Mucosa of descending colon (tissue), 3 donors: ENCODE measurements around the gene FBXW11. TPM values are rescaled to one million over a fixed set of nuclear protein-coding genes. Genes with fewer than 3 reads are reported as not detected.

ENCODE experiments used
- ATAC-seq: fragments of 200-7000 bp; cut with Tn5 transposase; one replicate; pipeline ENCODE4 v1.9.1; 2020; ENCODE audit warnings: mild to moderate bottlenecking, moderate library complexity
- DNase-seq, 3 donors: peaks; one replicate each; pipeline ENCODE4 v3.0.0-alpha.2; 2020
- H3K36me3 ChIP-seq: fragments of 200-600 bp; one replicate; pipeline ENCODE4 v1.8.0; 2021; ENCODE audit warnings: low read depth, mild to moderate bottlenecking
- H3K4me1 ChIP-seq: fragments of 200-600 bp; one replicate; pipeline ENCODE4 v1.8.0; 2021; ENCODE audit warnings: low read depth, mild to moderate bottlenecking
- H3K4me3 ChIP-seq: fragments of 200-600 bp; one replicate; pipeline ENCODE4 v1.8.0; 2021; ENCODE audit warnings: mild to moderate bottlenecking
- H3K9me3 ChIP-seq: fragments of 200-600 bp; one replicate; pipeline ENCODE4 v1.8.0; 2021; ENCODE audit warnings: mild to moderate bottlenecking
- CTCF ChIP-seq: fragments of 200-600 bp; IDR thresholded peaks from one replicate; pipeline ENCODE4 v1.8.0; 2022; ENCODE audit warnings: antibody characterized with exemption, mild to moderate bottlenecking
- intact Hi-C, 2 donors: fragments of 100-400 bp; cut with DNase I in 1 of 2; cut with micrococcal nuclease in 1 of 2; formaldehyde crosslinking; loops; one replicate each; pipeline versions ENCODE4 v1.11.0 to v1.11.1; 2022; cut with DNase I, micrococcal nuclease
- total RNA-seq, 3 donors: library from RNA; stranded (reverse); fragmentation: NEBNext Ultra II Directional in 2 of 3; extraction: Animal tissue kit (Norgen Biotek cat#: 25700) in 2 of 3; gene quantifications; one replicate each; pipeline versions ENCODE4 v1.2.1 to v1.2.4, GENCODE V29; 2021 to 2023
- donor health status: DM: no; HTN: no; CAD: no; lungs with moderate emphysema.
- donor health status: DM: no; HTN: no; CAD: no.
- donor health status: DM: no; HTN: yes; CAD: no.

Gene FBXW11
- total RNA-seq, 3 donors from 2014 or later: 37.2 to 50.2 (median 39.5) TPM

- no peaks in the 10 kb centered on the region for H3K36me3 ChIP-seq
- intact Hi-C loops: loop anchor here in 1 of 2 donors (10.0 kb wide), 1 partner anchor 622 kb away; no protein-coding TSS in a partner anchor
- TF ChIP-seq CTCF: no peak
- DNase-seq (no peak), ATAC-seq (no peak)
- no peaks in the 10 kb centered on the region for H3K4me1 ChIP-seq
- no peaks in the 10 kb centered on the region for H3K9me3 ChIP-seq
- H3K4me3 ChIP-seq: no peak overlapping the region
Measured at GRCh38 chr5:172046593-172046992, 40.2 kb upstream of the FBXW11 start.

- no peak for DNase-seq
- H3K36me3 ChIP-seq: no peaks in the 10 kb centered on the region
- no peak for ATAC-seq
- no peaks in the 10 kb centered on the region for H3K9me3 ChIP-seq
- H3K4me3 ChIP-seq: no peak overlapping the region
- no peak for TF ChIP-seq CTCF
- no peaks in the 10 kb centered on the region for H3K4me1 ChIP-seq
- intact Hi-C loops: loop anchor here in 1 of 2 donors (10.0 kb wide), 1 partner anchor 620 kb away; no protein-coding TSS in a partner anchor
Measured at GRCh38 chr5:172045315-172045632, 38.8 kb upstream of the FBXW11 start.

GRCh38 chr5:172044631-172045314 lies 38.3 kb upstream of the FBXW11 start:
- no peak overlapping the region for H3K4me3 ChIP-seq
- intact Hi-C loops: loop anchor here in 1 of 2 donors (5.0 to 10.0 kb wide), 2 partner anchors 132 to 620 kb away; no protein-coding TSS in a partner anchor
- no peaks in the 10 kb centered on the region for H3K9me3 ChIP-seq
- DNase-seq (no peak), ATAC-seq (no peak)
- H3K4me1 ChIP-seq: no peaks in the 10 kb centered on the region
- no peak for TF ChIP-seq CTCF
- no peaks in the 10 kb centered on the region for H3K36me3 ChIP-seq

GRCh38 chr5:172043865-172044264 lies 37.4 kb upstream of the FBXW11 start:
- no peak for ATAC-seq
- intact Hi-C loops: loop anchor here in 1 of 2 donors (5.0 to 10.0 kb wide), 2 partner anchors 132 to 619 kb away; no protein-coding TSS in a partner anchor
- H3K4me1 ChIP-seq: no peaks in the 10 kb centered on the region
- no peaks in the 10 kb centered on the region for H3K36me3 ChIP-seq
- H3K4me3 ChIP-seq: no peak overlapping the region
- no peak for DNase-seq
- TF ChIP-seq CTCF: no peak
- no peaks in the 10 kb centered on the region for H3K9me3 ChIP-seq

GRCh38 chr5:172042183-172042582 lies 35.7 kb upstream of the FBXW11 start:
- Histone ChIP-seq H3K9me3 (no peaks in the 10 kb centered on the region), H3K4me3 (no peak overlapping the region), H3K36me3 (no peaks in the 10 kb centered on the region), H3K4me1 (no peaks in the 10 kb centered on the region)
- TF ChIP-seq CTCF: no peak
- intact Hi-C loops: loop anchor here in 1 of 2 donors (5.0 to 10.0 kb wide), 2 partner anchors 130 to 617 kb away; no protein-coding TSS in a partner anchor
- DNase-seq: no peak
- ATAC-seq: no peak
